ENCODE data around the gene GRID1. TPM values are rescaled to one million over a fixed set of nuclear protein-coding genes. Genes with fewer than 3 reads are reported as not detected.

GRID1 gene
- total RNA-seq, 1 experiment from 2014 or later: 0.37 TPM

DNA sequence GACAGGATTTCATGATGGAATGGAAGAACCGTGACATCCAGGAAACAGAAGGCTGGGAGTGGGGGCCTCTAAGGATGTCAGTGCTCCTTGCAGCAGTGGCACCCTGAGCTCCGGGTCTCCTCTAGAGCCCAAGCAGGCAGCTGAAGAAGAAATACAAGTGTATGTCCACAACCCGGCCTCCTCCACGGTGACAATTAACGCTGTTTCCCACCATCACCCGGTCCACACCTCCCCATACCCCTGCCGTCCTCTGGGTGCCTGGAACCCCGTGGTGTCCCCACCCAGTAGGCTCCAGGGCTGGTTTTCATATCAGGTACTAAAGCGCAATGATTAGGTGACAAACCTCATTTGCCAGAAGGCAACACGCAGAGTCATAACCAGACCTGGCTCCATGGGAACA lies 30.3 kb downstream of the GRID1 start (continued):
- TF ChIP-seq, protein P1, sequence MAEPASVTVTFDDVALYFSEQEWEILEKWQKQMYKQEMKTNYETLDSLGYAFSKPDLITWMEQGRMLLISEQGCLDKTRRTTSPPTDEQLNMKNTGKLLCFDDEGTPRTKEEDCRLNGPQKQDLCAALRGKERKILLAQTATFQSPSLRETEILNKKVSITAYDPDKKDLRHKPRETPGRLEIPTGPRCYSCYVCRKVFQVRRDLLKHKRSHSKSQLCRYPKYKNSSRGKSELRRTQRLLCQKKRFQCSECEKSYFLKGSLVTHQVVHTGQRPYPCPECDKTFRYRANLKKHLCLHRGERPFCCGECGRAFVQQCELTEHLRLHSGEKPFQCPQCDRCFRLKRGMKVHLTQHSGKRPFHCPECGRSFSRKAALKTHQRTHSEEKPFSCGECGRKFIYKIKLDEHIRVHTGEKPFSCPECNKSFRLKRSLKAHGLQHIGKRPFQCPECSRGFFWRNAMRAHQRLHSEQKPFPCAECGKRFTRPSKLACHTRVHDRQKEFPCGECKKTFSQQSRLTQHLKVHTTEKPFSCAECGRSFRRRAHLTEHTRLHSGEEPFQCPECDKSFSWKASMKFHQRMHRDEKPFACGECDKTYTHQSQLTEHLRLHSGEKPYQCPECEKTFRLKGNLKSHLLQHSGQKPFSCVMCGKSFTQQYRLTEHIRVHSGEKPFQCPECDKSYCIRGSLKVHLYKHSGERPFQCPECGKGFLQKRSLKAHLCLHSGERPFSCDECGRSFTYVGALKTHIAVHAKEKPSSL (CRISPR knock-in tag; conservative IDR thresholded peaks at IDR 0.05): no peak
- TF ChIP-seq, protein P2, sequence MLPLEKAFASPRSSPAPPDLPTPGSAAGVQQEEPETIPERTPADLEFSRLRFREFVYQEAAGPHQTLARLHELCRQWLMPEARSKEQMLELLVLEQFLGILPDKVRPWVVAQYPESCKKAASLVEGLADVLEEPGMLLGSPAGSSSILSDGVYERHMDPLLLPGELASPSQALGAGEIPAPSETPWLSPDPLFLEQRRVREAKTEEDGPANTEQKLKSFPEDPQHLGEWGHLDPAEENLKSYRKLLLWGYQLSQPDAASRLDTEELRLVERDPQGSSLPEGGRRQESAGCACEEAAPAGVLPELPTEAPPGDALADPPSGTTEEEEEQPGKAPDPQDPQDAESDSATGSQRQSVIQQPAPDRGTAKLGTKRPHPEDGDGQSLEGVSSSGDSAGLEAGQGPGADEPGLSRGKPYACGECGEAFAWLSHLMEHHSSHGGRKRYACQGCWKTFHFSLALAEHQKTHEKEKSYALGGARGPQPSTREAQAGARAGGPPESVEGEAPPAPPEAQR (CRISPR knock-in tag; IDR thresholded peaks at IDR 0.05): no peak
- TF ChIP-seq, protein P3, sequence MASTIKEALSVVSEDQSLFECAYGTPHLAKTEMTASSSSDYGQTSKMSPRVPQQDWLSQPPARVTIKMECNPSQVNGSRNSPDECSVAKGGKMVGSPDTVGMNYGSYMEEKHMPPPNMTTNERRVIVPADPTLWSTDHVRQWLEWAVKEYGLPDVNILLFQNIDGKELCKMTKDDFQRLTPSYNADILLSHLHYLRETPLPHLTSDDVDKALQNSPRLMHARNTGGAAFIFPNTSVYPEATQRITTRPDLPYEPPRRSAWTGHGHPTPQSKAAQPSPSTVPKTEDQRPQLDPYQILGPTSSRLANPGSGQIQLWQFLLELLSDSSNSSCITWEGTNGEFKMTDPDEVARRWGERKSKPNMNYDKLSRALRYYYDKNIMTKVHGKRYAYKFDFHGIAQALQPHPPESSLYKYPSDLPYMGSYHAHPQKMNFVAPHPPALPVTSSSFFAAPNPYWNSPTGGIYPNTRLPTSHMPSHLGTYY (CRISPR knock-in tag; IDR thresholded peaks at IDR 0.05): no peak
- TF ChIP-seq, protein P4, sequence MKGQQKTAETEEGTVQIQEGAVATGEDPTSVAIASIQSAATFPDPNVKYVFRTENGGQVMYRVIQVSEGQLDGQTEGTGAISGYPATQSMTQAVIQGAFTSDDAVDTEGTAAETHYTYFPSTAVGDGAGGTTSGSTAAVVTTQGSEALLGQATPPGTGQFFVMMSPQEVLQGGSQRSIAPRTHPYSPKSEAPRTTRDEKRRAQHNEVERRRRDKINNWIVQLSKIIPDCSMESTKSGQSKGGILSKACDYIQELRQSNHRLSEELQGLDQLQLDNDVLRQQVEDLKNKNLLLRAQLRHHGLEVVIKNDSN (CRISPR knock-in tag; IDR thresholded peaks at IDR 0.05): no peak

DNA sequence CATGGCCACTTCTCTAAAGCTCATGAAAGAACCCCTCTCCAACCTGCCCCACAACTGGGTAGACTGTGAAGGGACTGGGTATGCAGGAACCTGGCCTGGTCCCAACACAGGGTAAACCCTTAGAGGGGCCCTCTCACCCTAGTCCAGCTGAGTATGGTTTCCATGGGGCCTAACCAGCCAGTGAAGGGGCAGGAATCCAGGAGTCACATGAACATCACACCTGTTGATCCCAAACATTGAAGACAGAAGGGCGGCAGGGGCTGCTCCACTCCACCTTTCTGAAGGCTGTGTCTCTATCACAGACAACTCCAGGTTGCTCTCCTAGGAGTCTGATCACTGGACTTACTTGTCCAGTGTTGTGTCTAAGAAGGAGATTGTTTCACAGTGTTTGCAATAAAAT lies 30.8 kb downstream of the GRID1 start:
- CTCF ChIA-PET: interaction anchor here (0.9 to 1.6 kb wide), 3 partner anchors 14 to 73 kb away, joined by 4 read pairs; no protein-coding TSS in a partner anchor
- no peak for DNase-seq (ENCODE audit: low spot score)
- H3K27me3 Mint-ChIP-seq (ENCODE audit: low read depth): no peaks in the 10 kb centered on the region
- peaks cover 7% of the 10 kb centered on the region for H3K9me3 Mint-ChIP-seq
- no peaks in the 10 kb centered on the region for H3K36me3 Mint-ChIP-seq
- TF ChIP-seq, protein P5, sequence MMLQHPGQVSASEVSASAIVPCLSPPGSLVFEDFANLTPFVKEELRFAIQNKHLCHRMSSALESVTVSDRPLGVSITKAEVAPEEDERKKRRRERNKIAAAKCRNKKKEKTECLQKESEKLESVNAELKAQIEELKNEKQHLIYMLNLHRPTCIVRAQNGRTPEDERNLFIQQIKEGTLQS (CRISPR knock-in tag; conservative IDR thresholded peaks at IDR 0.05): no peak
- TF ChIP-seq, protein P6, sequence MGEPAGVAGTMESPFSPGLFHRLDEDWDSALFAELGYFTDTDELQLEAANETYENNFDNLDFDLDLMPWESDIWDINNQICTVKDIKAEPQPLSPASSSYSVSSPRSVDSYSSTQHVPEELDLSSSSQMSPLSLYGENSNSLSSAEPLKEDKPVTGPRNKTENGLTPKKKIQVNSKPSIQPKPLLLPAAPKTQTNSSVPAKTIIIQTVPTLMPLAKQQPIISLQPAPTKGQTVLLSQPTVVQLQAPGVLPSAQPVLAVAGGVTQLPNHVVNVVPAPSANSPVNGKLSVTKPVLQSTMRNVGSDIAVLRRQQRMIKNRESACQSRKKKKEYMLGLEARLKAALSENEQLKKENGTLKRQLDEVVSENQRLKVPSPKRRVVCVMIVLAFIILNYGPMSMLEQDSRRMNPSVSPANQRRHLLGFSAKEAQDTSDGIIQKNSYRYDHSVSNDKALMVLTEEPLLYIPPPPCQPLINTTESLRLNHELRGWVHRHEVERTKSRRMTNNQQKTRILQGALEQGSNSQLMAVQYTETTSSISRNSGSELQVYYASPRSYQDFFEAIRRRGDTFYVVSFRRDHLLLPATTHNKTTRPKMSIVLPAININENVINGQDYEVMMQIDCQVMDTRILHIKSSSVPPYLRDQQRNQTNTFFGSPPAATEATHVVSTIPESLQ (CRISPR knock-in tag; IDR thresholded peaks at IDR 0.05): no peak
- TF ChIP-seq, protein P4 (CRISPR knock-in tag; IDR thresholded peaks at IDR 0.05): no peak
- H3K4me1 Mint-ChIP-seq: peaks cover 18% of the 10 kb centered on the region
- no peak overlapping the region for H3K27ac Mint-ChIP-seq
- no peak overlapping the region for H3K4me3 Mint-ChIP-seq
- ATAC-seq: no peak
- POLR2A ChIA-PET: no interaction called here

DNA sequence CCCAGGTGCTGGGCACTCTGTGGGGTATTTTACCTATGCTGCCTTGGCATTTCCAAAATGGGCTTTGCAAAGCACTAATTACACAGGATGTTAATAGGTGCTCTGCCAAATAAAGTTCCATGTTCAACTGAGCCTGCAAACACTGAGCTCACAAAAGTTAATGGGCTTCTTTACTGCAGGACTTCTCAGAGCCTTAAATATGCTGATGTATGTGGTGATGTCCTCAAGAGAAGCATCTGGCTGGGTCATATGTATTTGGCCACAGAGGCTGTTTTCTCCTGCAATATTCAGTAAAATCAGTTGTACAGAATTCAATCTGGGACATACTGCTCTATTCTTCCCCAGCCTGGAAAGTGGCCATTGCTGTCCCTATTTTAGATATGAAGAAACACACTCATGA lies 31.3 kb downstream of the GRID1 start:
- Mint-ChIP-seq H3K27ac (no peak overlapping the region), H3K4me3 (no peak overlapping the region), H3K27me3 (ENCODE audit: low read depth) (no peaks in the 10 kb centered on the region), H3K9me3 (peaks cover 7% of the 10 kb centered on the region), H3K4me1 (peaks cover 13% of the 10 kb centered on the region), H3K36me3 (no peaks in the 10 kb centered on the region)
- ChIA-PET CTCF (interaction anchor here (0.9 to 1.6 kb wide), 3 partner anchors 14 to 73 kb away, joined by 4 read pairs; no protein-coding TSS in a partner anchor), POLR2A (no interaction called here)
- DNase-seq (ENCODE audit: low spot score) (no peak), ATAC-seq (no peak)
- no peak for TF ChIP-seq NR2C2 (CRISPR knock-in tag; IDR thresholded peaks at IDR 0.05)
- no peak for TF ChIP-seq SP1 (CRISPR knock-in tag; conservative IDR thresholded peaks at IDR 0.05)
- TF ChIP-seq FOXK1 (CRISPR knock-in tag; IDR thresholded peaks at IDR 0.05): no peak
- TF ChIP-seq, protein P7, sequence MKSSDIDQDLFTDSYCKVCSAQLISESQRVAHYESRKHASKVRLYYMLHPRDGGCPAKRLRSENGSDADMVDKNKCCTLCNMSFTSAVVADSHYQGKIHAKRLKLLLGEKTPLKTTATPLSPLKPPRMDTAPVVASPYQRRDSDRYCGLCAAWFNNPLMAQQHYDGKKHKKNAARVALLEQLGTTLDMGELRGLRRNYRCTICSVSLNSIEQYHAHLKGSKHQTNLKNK (CRISPR knock-in tag; IDR thresholded peaks at IDR 0.05): no peak
- no peak for TF ChIP-seq JUN (CRISPR knock-in tag; IDR thresholded peaks at IDR 0.05)
- no peak for TF ChIP-seq ATF1 (CRISPR knock-in tag; IDR thresholded peaks at IDR 0.05)
- TF ChIP-seq RORB (CRISPR knock-in tag; IDR thresholded peaks at IDR 0.05): no peak
- no peak for TF ChIP-seq JAZF1 (CRISPR knock-in tag; IDR thresholded peaks at IDR 0.05)
- no peak for TF ChIP-seq OVOL2 (CRISPR knock-in tag; IDR thresholded peaks at IDR 0.05; ENCODE audit: borderline replicate concordance)
- no peak for TF ChIP-seq MYBL2 (CRISPR knock-in tag; IDR thresholded peaks at IDR 0.05)
- TF ChIP-seq, protein P4 (CRISPR knock-in tag; IDR thresholded peaks at IDR 0.05): no peak
- TF ChIP-seq, protein P8, sequence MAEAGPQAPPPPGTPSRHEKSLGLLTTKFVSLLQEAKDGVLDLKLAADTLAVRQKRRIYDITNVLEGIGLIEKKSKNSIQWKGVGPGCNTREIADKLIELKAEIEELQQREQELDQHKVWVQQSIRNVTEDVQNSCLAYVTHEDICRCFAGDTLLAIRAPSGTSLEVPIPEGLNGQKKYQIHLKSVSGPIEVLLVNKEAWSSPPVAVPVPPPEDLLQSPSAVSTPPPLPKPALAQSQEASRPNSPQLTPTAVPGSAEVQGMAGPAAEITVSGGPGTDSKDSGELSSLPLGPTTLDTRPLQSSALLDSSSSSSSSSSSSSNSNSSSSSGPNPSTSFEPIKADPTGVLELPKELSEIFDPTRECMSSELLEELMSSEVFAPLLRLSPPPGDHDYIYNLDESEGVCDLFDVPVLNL (CRISPR knock-in tag; IDR thresholded peaks at IDR 0.05; ENCODE audit: borderline replicate concordance, low read depth): no peak
- TF ChIP-seq, protein P9, sequence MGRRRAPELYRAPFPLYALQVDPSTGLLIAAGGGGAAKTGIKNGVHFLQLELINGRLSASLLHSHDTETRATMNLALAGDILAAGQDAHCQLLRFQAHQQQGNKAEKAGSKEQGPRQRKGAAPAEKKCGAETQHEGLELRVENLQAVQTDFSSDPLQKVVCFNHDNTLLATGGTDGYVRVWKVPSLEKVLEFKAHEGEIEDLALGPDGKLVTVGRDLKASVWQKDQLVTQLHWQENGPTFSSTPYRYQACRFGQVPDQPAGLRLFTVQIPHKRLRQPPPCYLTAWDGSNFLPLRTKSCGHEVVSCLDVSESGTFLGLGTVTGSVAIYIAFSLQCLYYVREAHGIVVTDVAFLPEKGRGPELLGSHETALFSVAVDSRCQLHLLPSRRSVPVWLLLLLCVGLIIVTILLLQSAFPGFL (CRISPR knock-in tag; IDR thresholded peaks at IDR 0.05; ENCODE audit: borderline replicate concordance): no peak

Measured in WTC11 (cell line).